Measurements from ENCODE around the gene NMNAT2.

GRCh38 chr1:183385340-183386144 is 32.6 kb downstream of the NMNAT2 start:
- TF ChIP-seq FOXP4 (CRISPR knock-in tag; IDR thresholded peaks at IDR 0.05) (no peak), BCLAF1 (IDR thresholded peaks at IDR 0.05) (no peak), NCOA2 (CRISPR knock-in tag; IDR thresholded peaks at IDR 0.05) (no peak), MAX (IDR thresholded peaks at IDR 0.05) (no peak), TCF7L2 (IDR thresholded peaks at IDR 0.05; ENCODE audit: low read depth, low read length) (no peak), TBP (CRISPR knock-in tag; IDR thresholded peaks at IDR 0.05) (no peak), BRF2 (CRISPR knock-in tag; IDR thresholded peaks at IDR 0.05) (no peak)
- TF ChIP-seq, protein P1, sequence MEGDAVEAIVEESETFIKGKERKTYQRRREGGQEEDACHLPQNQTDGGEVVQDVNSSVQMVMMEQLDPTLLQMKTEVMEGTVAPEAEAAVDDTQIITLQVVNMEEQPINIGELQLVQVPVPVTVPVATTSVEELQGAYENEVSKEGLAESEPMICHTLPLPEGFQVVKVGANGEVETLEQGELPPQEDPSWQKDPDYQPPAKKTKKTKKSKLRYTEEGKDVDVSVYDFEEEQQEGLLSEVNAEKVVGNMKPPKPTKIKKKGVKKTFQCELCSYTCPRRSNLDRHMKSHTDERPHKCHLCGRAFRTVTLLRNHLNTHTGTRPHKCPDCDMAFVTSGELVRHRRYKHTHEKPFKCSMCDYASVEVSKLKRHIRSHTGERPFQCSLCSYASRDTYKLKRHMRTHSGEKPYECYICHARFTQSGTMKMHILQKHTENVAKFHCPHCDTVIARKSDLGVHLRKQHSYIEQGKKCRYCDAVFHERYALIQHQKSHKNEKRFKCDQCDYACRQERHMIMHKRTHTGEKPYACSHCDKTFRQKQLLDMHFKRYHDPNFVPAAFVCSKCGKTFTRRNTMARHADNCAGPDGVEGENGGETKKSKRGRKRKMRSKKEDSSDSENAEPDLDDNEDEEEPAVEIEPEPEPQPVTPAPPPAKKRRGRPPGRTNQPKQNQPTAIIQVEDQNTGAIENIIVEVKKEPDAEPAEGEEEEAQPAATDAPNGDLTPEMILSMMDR (CRISPR knock-in tag; IDR thresholded peaks at IDR 0.05): no peak
- TF ChIP-seq, protein P2, sequence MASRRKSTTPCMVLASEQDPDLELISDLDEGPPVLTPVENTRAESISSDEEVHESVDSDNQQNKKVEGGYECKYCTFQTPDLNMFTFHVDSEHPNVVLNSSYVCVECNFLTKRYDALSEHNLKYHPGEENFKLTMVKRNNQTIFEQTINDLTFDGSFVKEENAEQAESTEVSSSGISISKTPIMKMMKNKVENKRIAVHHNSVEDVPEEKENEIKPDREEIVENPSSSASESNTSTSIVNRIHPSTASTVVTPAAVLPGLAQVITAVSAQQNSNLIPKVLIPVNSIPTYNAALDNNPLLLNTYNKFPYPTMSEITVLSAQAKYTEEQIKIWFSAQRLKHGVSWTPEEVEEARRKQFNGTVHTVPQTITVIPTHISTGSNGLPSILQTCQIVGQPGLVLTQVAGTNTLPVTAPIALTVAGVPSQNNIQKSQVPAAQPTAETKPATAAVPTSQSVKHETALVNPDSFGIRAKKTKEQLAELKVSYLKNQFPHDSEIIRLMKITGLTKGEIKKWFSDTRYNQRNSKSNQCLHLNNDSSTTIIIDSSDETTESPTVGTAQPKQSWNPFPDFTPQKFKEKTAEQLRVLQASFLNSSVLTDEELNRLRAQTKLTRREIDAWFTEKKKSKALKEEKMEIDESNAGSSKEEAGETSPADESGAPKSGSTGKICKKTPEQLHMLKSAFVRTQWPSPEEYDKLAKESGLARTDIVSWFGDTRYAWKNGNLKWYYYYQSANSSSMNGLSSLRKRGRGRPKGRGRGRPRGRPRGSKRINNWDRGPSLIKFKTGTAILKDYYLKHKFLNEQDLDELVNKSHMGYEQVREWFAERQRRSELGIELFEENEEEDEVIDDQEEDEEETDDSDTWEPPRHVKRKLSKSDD (CRISPR knock-in tag; IDR thresholded peaks at IDR 0.05; ENCODE audit: low read depth): no peak
- TF ChIP-seq, protein P3, sequence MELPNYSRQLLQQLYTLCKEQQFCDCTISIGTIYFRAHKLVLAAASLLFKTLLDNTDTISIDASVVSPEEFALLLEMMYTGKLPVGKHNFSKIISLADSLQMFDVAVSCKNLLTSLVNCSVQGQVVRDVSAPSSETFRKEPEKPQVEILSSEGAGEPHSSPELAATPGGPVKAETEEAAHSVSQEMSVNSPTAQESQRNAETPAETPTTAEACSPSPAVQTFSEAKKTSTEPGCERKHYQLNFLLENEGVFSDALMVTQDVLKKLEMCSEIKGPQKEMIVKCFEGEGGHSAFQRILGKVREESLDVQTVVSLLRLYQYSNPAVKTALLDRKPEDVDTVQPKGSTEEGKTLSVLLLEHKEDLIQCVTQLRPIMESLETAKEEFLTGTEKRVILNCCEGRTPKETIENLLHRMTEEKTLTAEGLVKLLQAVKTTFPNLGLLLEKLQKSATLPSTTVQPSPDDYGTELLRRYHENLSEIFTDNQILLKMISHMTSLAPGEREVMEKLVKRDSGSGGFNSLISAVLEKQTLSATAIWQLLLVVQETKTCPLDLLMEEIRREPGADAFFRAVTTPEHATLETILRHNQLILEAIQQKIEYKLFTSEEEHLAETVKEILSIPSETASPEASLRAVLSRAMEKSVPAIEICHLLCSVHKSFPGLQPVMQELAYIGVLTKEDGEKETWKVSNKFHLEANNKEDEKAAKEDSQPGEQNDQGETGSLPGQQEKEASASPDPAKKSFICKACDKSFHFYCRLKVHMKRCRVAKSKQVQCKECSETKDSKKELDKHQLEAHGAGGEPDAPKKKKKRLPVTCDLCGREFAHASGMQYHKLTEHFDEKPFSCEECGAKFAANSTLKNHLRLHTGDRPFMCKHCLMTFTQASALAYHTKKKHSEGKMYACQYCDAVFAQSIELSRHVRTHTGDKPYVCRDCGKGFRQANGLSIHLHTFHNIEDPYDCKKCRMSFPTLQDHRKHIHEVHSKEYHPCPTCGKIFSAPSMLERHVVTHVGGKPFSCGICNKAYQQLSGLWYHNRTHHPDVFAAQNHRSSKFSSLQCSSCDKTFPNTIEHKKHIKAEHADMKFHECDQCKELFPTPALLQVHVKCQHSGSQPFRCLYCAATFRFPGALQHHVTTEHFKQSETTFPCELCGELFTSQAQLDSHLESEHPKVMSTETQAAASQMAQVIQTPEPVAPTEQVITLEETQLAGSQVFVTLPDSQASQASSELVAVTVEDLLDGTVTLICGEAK (IDR thresholded peaks at IDR 0.05): no peak
- TF ChIP-seq, protein P3 (CRISPR knock-in tag; IDR thresholded peaks at IDR 0.05): no peak

All from HepG2 (cell line).